Natural killer cell treated with Interleukin-12 subunit alpha and Interleukin-12 subunit beta and Interleukin-15 and Interleukin-18, amount 100 ng/mL, for 72 hours (primary cell): ENCODE results near the gene SLC66A2. TPM values are rescaled to one million over a fixed set of nuclear protein-coding genes. Genes with fewer than 3 reads are reported as not detected.
"Not testable (repeated sequence)": the region's sequence is repeated elsewhere in the genome, so short reads cannot be mapped to it uniquely, and the experiment has no call there.

Source experiments
- ATAC-seq, 2 donors: fragments of 150-1000 bp; cut with Tn5 transposase in 1 of 2; sonication (Bioruptor Pico), chemical (Tn5 transposase) in 1 of 2; 2 replicates each; pipeline ENCODE4 v1.10.0; 2021
- DNase-seq: peaks from one replicate; pipeline ENCODE4 v3.0.0; 2022; ENCODE audit warnings: low spot score
- H3K27ac Mint-ChIP-seq, 2 donors: 1 replicate in 1 of 2; 2 replicates in 1 of 2; pipeline ENCODE4 v1.8.0; 2022; ENCODE audit warnings: mixed read lengths in 2 of 2, mild to moderate bottlenecking in 1 of 2, moderate library complexity in 1 of 2
- H3K27me3 Mint-ChIP-seq, 2 donors: 1 replicate in 1 of 2; 2 replicates in 1 of 2; pipeline ENCODE4 v1.8.0; 2022; ENCODE audit warnings: mixed read lengths in 2 of 2
- H3K36me3 Mint-ChIP-seq: one replicate; pipeline ENCODE4 v1.8.0; 2022; ENCODE audit warnings: mixed read lengths
- H3K4me1 Mint-ChIP-seq, 2 donors: 1 replicate in 1 of 2; 2 replicates in 1 of 2; pipeline ENCODE4 v1.8.0; 2022; ENCODE audit warnings: low read depth in 2 of 2, mixed read lengths in 2 of 2, mild to moderate bottlenecking in 1 of 2
- H3K4me3 Mint-ChIP-seq: one replicate; pipeline ENCODE4 v1.8.0; 2022; ENCODE audit warnings: mixed read lengths
- H3K9me3 Mint-ChIP-seq: 2 replicates; pipeline ENCODE4 v1.8.0; 2022; ENCODE audit warnings: mixed read lengths
- total RNA-seq, 2 donors: library from RNA; stranded (reverse); gene quantifications; one replicate each; pipeline ENCODE4 v1.2.3, GENCODE V29; 2022

Gene SLC66A2
- 10 to 100 TPM; 23.8 to 28.1 TPM for total RNA-seq

GRCh38 chr18:79951545-79952455 is at the start of gene SLC66A2:
SLC66A2 (minus strand) TSS chr18:79951653; CDS start chr18:79950926, 727 bp downstream.
- DNase-seq: peak; percentile 94
- Mint-ChIP-seq H3K9me3 (no peaks in the 10 kb centered on the region), H3K27me3 (no peaks in the 10 kb centered on the region), H3K27ac (peak within 1 kb of the TSS; percentile 48 to 50), H3K4me1 (peaks cover 14 to 18% of the 10 kb centered on the region in 2 donors), H3K4me3 (peak within 1 kb of the TSS; percentile 84), H3K36me3 (no peaks in the 10 kb centered on the region)
- peak; percentile 94 to 96 for ATAC-seq

- no peak overlapping the region for H3K27ac Mint-ChIP-seq
- DNase-seq: no peak
These were observed 49.4 kb upstream of the SLC66A2 start for GRCh38 chr18:80000877-80001276.

GRCh38 chr18:79999701-80000100 is 48.2 kb upstream of the SLC66A2 start:
- not testable (repeated sequence) for ATAC-seq

More at GRCh38 chr18:80000877-80001276, 49.4 kb upstream of the SLC66A2 start:
- no peak for ATAC-seq
- Mint-ChIP-seq H3K4me3 (no peak overlapping the region), H3K27me3 (peaks cover 0 to 9% of the 10 kb centered on the region in 2 donors), H3K4me1 (no peaks in the 10 kb centered on the region), H3K9me3 (peaks cover 7% of the 10 kb centered on the region), H3K36me3 (peaks cover 9% of the 10 kb centered on the region)

GRCh38 chr18:79991494-79991893 is 40.0 kb upstream of the SLC66A2 start:
- no peak overlapping the region for H3K4me3 Mint-ChIP-seq
- DNase-seq (no peak), ATAC-seq (no peak)
- H3K27ac Mint-ChIP-seq: no peak overlapping the region
- H3K36me3 Mint-ChIP-seq: no peaks in the 10 kb centered on the region
- peaks cover 2 to 14% of the 10 kb centered on the region in 2 donors for H3K27me3 Mint-ChIP-seq
- no peaks in the 10 kb centered on the region for H3K9me3 Mint-ChIP-seq
- peaks cover 8 to 13% of the 10 kb centered on the region in 2 donors for H3K4me1 Mint-ChIP-seq

More at GRCh38 chr18:79999701-80000100, 48.2 kb upstream of the SLC66A2 start:
- H3K36me3 Mint-ChIP-seq, H3K27me3 Mint-ChIP-seq, DNase-seq, H3K9me3 Mint-ChIP-seq, H3K4me1 Mint-ChIP-seq, H3K4me3 Mint-ChIP-seq, H3K27ac Mint-ChIP-seq: not testable (repeated sequence)

- ATAC-seq (no peak), DNase-seq (no peak)
- peaks cover 2 to 8% of the 10 kb centered on the region in 2 donors for H3K27me3 Mint-ChIP-seq
- H3K27ac Mint-ChIP-seq: peak overlapping the region; percentile 90 to 92
- no peaks in the 10 kb centered on the region for H3K9me3 Mint-ChIP-seq
- H3K4me1 Mint-ChIP-seq: peaks cover 15 to 20% of the 10 kb centered on the region in 2 donors
- H3K4me3 Mint-ChIP-seq: peak overlapping the region; percentile 96
- H3K36me3 Mint-ChIP-seq: no peaks in the 10 kb centered on the region
These were observed 37.7 kb upstream of the SLC66A2 start for GRCh38 chr18:79989195-79989497.

GRCh38 chr18:79988451-79989194 is 37.2 kb upstream of the SLC66A2 start, which contains the start of gene TXNL4A:
TXNL4A (minus strand) TSS chr18:79988563; CDS start chr18:79988392, 171 bp downstream.
- ATAC-seq: peak; percentile 99

GRCh38 chr18:79988071-79988450 is 36.6 kb upstream of the SLC66A2 start:
- peak; percentile 80 to 81 for ATAC-seq
- H3K27ac Mint-ChIP-seq: peak overlapping the region; percentile 79 to 88
- DNase-seq: peak; percentile 77
- peaks cover 0 to under 1% of the 10 kb centered on the region in 2 donors for H3K27me3 Mint-ChIP-seq
- no peaks in the 10 kb centered on the region for H3K36me3 Mint-ChIP-seq
- H3K4me3 Mint-ChIP-seq: peak overlapping the region; percentile 96
- H3K4me1 Mint-ChIP-seq: peaks cover 26 to 29% of the 10 kb centered on the region in 2 donors
- H3K9me3 Mint-ChIP-seq: no peaks in the 10 kb centered on the region

More at GRCh38 chr18:79988451-79989194, 37.2 kb upstream of the SLC66A2 start, which contains the start of gene TXNL4A:
- Mint-ChIP-seq H3K27me3 (peaks cover 2 to 6% of the 10 kb centered on the region in 2 donors), H3K27ac (peak within 1 kb of the TSS; percentile 90 to 92), H3K9me3 (no peaks in the 10 kb centered on the region), H3K36me3 (no peaks in the 10 kb centered on the region), H3K4me1 (peaks cover 20 to 25% of the 10 kb centered on the region in 2 donors), H3K4me3 (peak within 1 kb of the TSS; percentile 96)
- DNase-seq: peak; percentile 90

GRCh38 chr18:79987566-79987965 is 36.1 kb upstream of the SLC66A2 start:
- H3K4me1 Mint-ChIP-seq: peaks cover 29 to 31% of the 10 kb centered on the region in 2 donors
- H3K9me3 Mint-ChIP-seq: no peaks in the 10 kb centered on the region
- H3K27me3 Mint-ChIP-seq: no peaks in the 10 kb centered on the region
- no peaks in the 10 kb centered on the region for H3K36me3 Mint-ChIP-seq
- DNase-seq (no peak), ATAC-seq (no peak)
- peak overlapping the region; percentile 79 to 88 for H3K27ac Mint-ChIP-seq
- peak overlapping the region; percentile 96 for H3K4me3 Mint-ChIP-seq

GRCh38 chr18:79986726-79987125 is 35.3 kb upstream of the SLC66A2 start:
- H3K36me3 Mint-ChIP-seq: no peaks in the 10 kb centered on the region
- no peak for ATAC-seq

GRCh38 chr18:79985172-79985571 is 33.7 kb upstream of the SLC66A2 start:
- H3K27ac Mint-ChIP-seq: peak overlapping the region in 1 of 2 donors; percentile 9

More at GRCh38 chr18:79986726-79987125, 35.3 kb upstream of the SLC66A2 start:
- Mint-ChIP-seq H3K27ac (peak overlapping the region; percentile 79 to 88), H3K4me3 (peak overlapping the region; percentile 96), H3K9me3 (no peaks in the 10 kb centered on the region), H3K27me3 (no peaks in the 10 kb centered on the region), H3K4me1 (peaks cover 38 to 39% of the 10 kb centered on the region in 2 donors)
- no peak for DNase-seq

GRCh38 chr18:79983793-79984192 is 32.3 kb upstream of the SLC66A2 start:
- H3K27me3 Mint-ChIP-seq: no peaks in the 10 kb centered on the region
- peak overlapping the region; percentile 7 to 57 for H3K27ac Mint-ChIP-seq
- no peaks in the 10 kb centered on the region for H3K36me3 Mint-ChIP-seq
- ATAC-seq: no peak
- no peak for DNase-seq
- H3K4me1 Mint-ChIP-seq: peaks cover 49 to 50% of the 10 kb centered on the region in 2 donors
- peak overlapping the region; percentile 56 for H3K4me3 Mint-ChIP-seq
- no peaks in the 10 kb centered on the region for H3K9me3 Mint-ChIP-seq

More at GRCh38 chr18:79985172-79985571, 33.7 kb upstream of the SLC66A2 start:
- H3K27me3 Mint-ChIP-seq: no peaks in the 10 kb centered on the region
- H3K4me1 Mint-ChIP-seq: peaks cover 42 to 44% of the 10 kb centered on the region in 2 donors
- no peak overlapping the region for H3K4me3 Mint-ChIP-seq
- no peak for DNase-seq
- H3K9me3 Mint-ChIP-seq: no peaks in the 10 kb centered on the region
- no peak for ATAC-seq
- H3K36me3 Mint-ChIP-seq: no peaks in the 10 kb centered on the region

- Mint-ChIP-seq H3K4me3 (no peak overlapping the region), H3K36me3 (no peaks in the 10 kb centered on the region), H3K9me3 (no peaks in the 10 kb centered on the region), H3K27ac (no peak overlapping the region), H3K4me1 (peaks cover 49 to 50% of the 10 kb centered on the region in 2 donors), H3K27me3 (no peaks in the 10 kb centered on the region)
- DNase-seq (no peak), ATAC-seq (no peak)
These were observed 31.8 kb upstream of the SLC66A2 start for GRCh38 chr18:79983253-79983652.

- Mint-ChIP-seq H3K9me3 (no peaks in the 10 kb centered on the region), H3K27ac (peak overlapping the region in 1 of 2 donors; percentile 69), H3K4me1 (peaks cover 53 to 54% of the 10 kb centered on the region in 2 donors), H3K36me3 (no peaks in the 10 kb centered on the region), H3K4me3 (peak overlapping the region; percentile 36), H3K27me3 (no peaks in the 10 kb centered on the region)
- ATAC-seq (peak in 1 of 2 donors; percentile 74), DNase-seq (no peak)
These were observed 31.3 kb upstream of the SLC66A2 start for GRCh38 chr18:79982736-79983135.
